ENCODE measurements around the gene SMG6. TPM values are rescaled to one million over a fixed set of nuclear protein-coding genes. Genes with fewer than 3 reads are reported as not detected.

The SMG6 gene
- total and polyA plus RNA-seq, 2 of the 8 experiments (the other 6 are each of a cell fraction or from before 2014, with no cell fraction given), result 18.5 to 25.2 TPM

DNA sequence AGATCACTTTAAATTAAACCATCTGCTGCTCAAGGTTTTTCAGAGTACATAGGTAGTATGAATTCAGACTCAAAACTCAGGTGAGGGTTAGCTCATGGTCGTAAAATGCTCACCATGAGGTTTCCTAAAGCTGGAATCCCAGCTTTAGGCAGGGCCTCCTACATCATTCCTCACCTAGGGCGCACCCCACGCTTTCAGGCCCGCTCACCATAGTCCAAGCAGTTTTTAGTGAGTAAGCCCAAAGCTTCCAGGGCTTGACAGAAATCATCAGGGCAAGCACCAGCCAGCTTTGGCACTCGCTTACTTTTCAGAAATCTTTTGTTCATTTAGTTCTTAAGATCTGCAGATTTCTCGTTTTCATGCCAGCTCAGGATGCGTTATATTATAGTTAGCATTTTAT is 158.9 kb downstream of the SMG6 start:
- Histone ChIP-seq H3K79me2 (ENCODE audit: control insufficient read depth in 1 of 2, insufficient read depth in 2 of 2, low read length in 2 of 2) (no peaks in the 10 kb centered on the region), H3K79me1 (ENCODE audit: low read depth, low read length) (no peaks in the 10 kb centered on the region), H3K9ac (replicated peaks in 1 of 4; ENCODE audit: extremely low read depth in 1 of 4, low read depth in 3 of 4, low read length in 3 of 4) (no peak overlapping the region), H4K8ac (ENCODE audit: extremely low read depth, insufficient read depth, low read length) (no peak overlapping the region), H3K4me2 (ENCODE audit: insufficient read depth in 1 of 2, low read depth in 2 of 2, low read length in 2 of 2) (no peak overlapping the region), H3K14ac (ENCODE audit: insufficient read length) (no peak overlapping the region), H3K27me3 (replicated peaks in 1 of 4; ENCODE audit: control insufficient read depth in 3 of 4, extremely low read depth in 1 of 4, insufficient read depth in 3 of 4, low read length in 3 of 4) (no peaks in the 10 kb centered on the region), H2BK20ac (ENCODE audit: low read length) (no peak overlapping the region), H3K56ac (replicated peaks; ENCODE audit: insufficient read length, low read depth, low read length) (no peak overlapping the region), H4K91ac (replicated peaks; ENCODE audit: insufficient read length, low read length) (no peak overlapping the region), H3K27ac (ENCODE audit: low read depth, low read length) (no peak overlapping the region), H2BK15ac (ENCODE audit: low read length) (no peak overlapping the region), H2BK120ac (replicated peaks; ENCODE audit: low read depth, low read length) (no peak overlapping the region), H3K23ac (ENCODE audit: insufficient read length) (no peak overlapping the region), H3K4ac (replicated peaks; ENCODE audit: insufficient read length, low read depth, low read length) (no peak overlapping the region), H4K5ac (ENCODE audit: insufficient read length, low read depth, low read length) (no peak overlapping the region), H4K20me1 (replicated peaks in 1 of 2; ENCODE audit: control insufficient read depth in 1 of 2, insufficient read depth in 2 of 2, low read length in 2 of 2) (no peaks in the 10 kb centered on the region), H3K36me3 (ENCODE audit: control insufficient read depth in 2 of 4, insufficient read depth in 4 of 4, low read length in 3 of 4) (no peaks in the 10 kb centered on the region), H2AFZ (ENCODE audit: low read length) (no peak overlapping the region), H3K9me3 (ENCODE audit: insufficient read depth in 2 of 2, low read depth in 1 of 2, low read length in 1 of 2) (no peaks in the 10 kb centered on the region), H2BK5ac (ENCODE audit: low read depth, low read length) (no peak overlapping the region), H3K23me2 (ENCODE audit: low read depth, low read length) (no peaks in the 10 kb centered on the region), H3K18ac (ENCODE audit: extremely low read depth, low read length) (no peak overlapping the region), H3K4me3 (ENCODE audit: extremely low read depth in 1 of 4, insufficient read depth in 2 of 4, low read depth in 3 of 4, low read length in 4 of 4) (no peak overlapping the region), H3K4me1 (replicated peaks in 1 of 4; ENCODE audit: control insufficient read depth in 3 of 4, insufficient read depth in 4 of 4, low read length in 3 of 4) (peaks cover 0 to 2% (median 0%) of the 10 kb centered on the region in 4 experiments; a peak in 1 of 7 replicates), H2BK12ac (ENCODE audit: low read depth, low read length) (no peak overlapping the region), H2AK5ac (ENCODE audit: low read depth, low read length) (no peak overlapping the region)
- DNase-seq (ENCODE audit: low read depth in 1 of 2, low spot score in 2 of 2) (no peak), FAIRE-seq (no peak)
- WGBS, 2 experiments (ENCODE audit: extremely low coverage in 1 of 2, insufficient coverage in 1 of 2, insufficient read length in 1 of 2, insufficient replicate concordance in 2 of 2, low coverage in 1 of 2, low lambda C conversion rate in 2 of 2, missing lambda C conversion rate in 1 of 2), result 89% methylated on average over 7 of the region's 7 CpGs; no CpG with 5 or more reads in 1 of the 2 experiments
- POLR2A ChIA-PET (ENCODE audit: partially characterized antibody), result interaction anchor here (1.1 kb wide), 1 partner anchor 10 kb away, joined by 3 read pairs; no protein-coding TSS in a partner anchor
- CTCF ChIA-PET (ENCODE audit: partially characterized antibody), result interaction anchor here (0.6 to 2.3 kb wide), 9 partner anchors 9 to 100 kb away, joined by 3 to 10 read pairs (median 3); no protein-coding TSS in a partner anchor
- TF ChIP-seq SP2 (IDR thresholded peaks at IDR 0.05; ENCODE audit: low read length) (no peak), EZH2 (IDR thresholded peaks at IDR 0.05; ENCODE audit: low read depth, low read length, severe bottlenecking) (no peak), SP4 (IDR thresholded peaks at IDR 0.05; ENCODE audit: low read length) (no peak), BACH1 (IDR thresholded peaks at IDR 0.05; ENCODE audit: low read length) (no peak), CHD1 (IDR thresholded peaks at IDR 0.05; ENCODE audit: low read depth, low read length) (no peak), JUND (IDR thresholded peaks at IDR 0.05; ENCODE audit: low read length) (no peak), CBX5 (IDR thresholded peaks at IDR 0.05; ENCODE audit: low read depth, low read length) (no peak), EP300 (IDR thresholded peaks at IDR 0.05; ENCODE audit: borderline replicate concordance in 1 of 2, low read depth in 2 of 2, low read length in 2 of 2) (no peak), POU5F1 (IDR thresholded peaks at IDR 0.05; ENCODE audit: low read depth, low read length) (no peak), JUN (IDR thresholded peaks at IDR 0.05; ENCODE audit: low read depth, low read length) (no peak), MAFK (IDR thresholded peaks at IDR 0.05; ENCODE audit: low read depth, low read length) (no peak), POLR2AphosphoS5 (IDR thresholded peaks at IDR 0.05; ENCODE audit: low read depth, low read length) (no peak), HDAC2 (IDR thresholded peaks at IDR 0.05; ENCODE audit: borderline replicate concordance in 1 of 2, low read depth in 2 of 2, low read length in 2 of 2) (no peak), SIRT6 (IDR thresholded peaks at IDR 0.05; ENCODE audit: low read length) (no peak)
- TF ChIP-seq, protein P1, sequence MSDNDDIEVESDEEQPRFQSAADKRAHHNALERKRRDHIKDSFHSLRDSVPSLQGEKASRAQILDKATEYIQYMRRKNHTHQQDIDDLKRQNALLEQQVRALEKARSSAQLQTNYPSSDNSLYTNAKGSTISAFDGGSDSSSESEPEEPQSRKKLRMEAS (IDR thresholded peaks at IDR 0.05), result no peak
